MM.1S (cell line): Measurements from ENCODE around the gene SQSTM1.

Source experiments
- DNase-seq: peaks from one replicate; pipeline ENCODE4 v3.0.0-alpha.2; 2015
- H2AFZ ChIP-seq: fragments of 300-600 bp; sonication (generic); 2 replicates; pipeline ENCODE4 v1.6.0; 2016; ENCODE audit warnings: antibody characterized with exemption, low read length
- H3F3A ChIP-seq: fragments of 300-600 bp; sonication (generic); 2 replicates; pipeline ENCODE4 v1.6.1; 2016; ENCODE audit warnings: mild to moderate bottlenecking, antibody characterized with exemption, low read length, moderate library complexity, mixed read lengths; ENCODE audit not compliant: insufficient read depth
- H3K27ac ChIP-seq: fragments of 300-600 bp; sonication (generic); 2 replicates; pipeline ENCODE4 v1.5.1; 2016; ENCODE audit warnings: mild to moderate bottlenecking, low read length
- H3K27me3 ChIP-seq: fragments of 300-600 bp; sonication (generic); replicated peaks from 2 replicates; pipeline ENCODE4 v1.6.0; 2016; ENCODE audit warnings: low read length; ENCODE audit not compliant: insufficient read depth
- H3K36me3 ChIP-seq: fragments of 300-600 bp; sonication (generic); replicated peaks from 2 replicates; pipeline ENCODE4 v1.6.1; 2016; ENCODE audit warnings: mild to moderate bottlenecking, low read length, mixed read lengths; ENCODE audit not compliant: insufficient read depth
- H3K4me1 ChIP-seq: fragments of 300-600 bp; sonication (generic); 2 replicates; pipeline ENCODE4 v1.6.1; 2016; ENCODE audit warnings: low read length, mixed read lengths
- H3K4me2 ChIP-seq: fragments of 300-600 bp; sonication (generic); 2 replicates; pipeline ENCODE4 v1.6.0; 2016; ENCODE audit warnings: low read depth, low read length
- H3K4me3 ChIP-seq: fragments of 300-600 bp; sonication (generic); 2 replicates; pipeline ENCODE4 v1.5.1; 2016; ENCODE audit warnings: low read length, mixed read lengths
- H3K79me2 ChIP-seq: fragments of 300-600 bp; sonication (generic); 2 replicates; pipeline ENCODE4 v1.6.1; 2016; ENCODE audit warnings: mixed run types, low read length, mixed read lengths
- H3K9ac ChIP-seq: fragments of 300-600 bp; sonication (generic); 2 replicates; pipeline ENCODE4 v1.6.1; 2016; ENCODE audit warnings: low read length, mixed read lengths
- H3K9me2 ChIP-seq: fragments of 300-600 bp; sonication (generic); replicated peaks from 2 replicates; pipeline ENCODE4 v1.6.1; 2016; ENCODE audit warnings: mild to moderate bottlenecking, low read length, mixed read lengths; ENCODE audit not compliant: insufficient read depth
- H3K9me3 ChIP-seq: fragments of 300-600 bp; sonication (generic); replicated peaks from 2 replicates; pipeline ENCODE4 v1.6.1; 2016; ENCODE audit warnings: mild to moderate bottlenecking, low read length, mixed read lengths; ENCODE audit not compliant: insufficient read depth
- H4K20me1 ChIP-seq: fragments of 300-600 bp; sonication (generic); 2 replicates; pipeline ENCODE4 v1.6.1; 2016; ENCODE audit warnings: mild to moderate bottlenecking, low read length, moderate library complexity, mixed read lengths; ENCODE audit not compliant: insufficient read depth
- CTCF ChIP-seq: fragments of 300-600 bp; sonication (generic); IDR thresholded peaks from 2 replicates; pipeline ENCODE4 v1.5.1; 2016; ENCODE audit warnings: antibody characterized with exemption, low read length, mixed read lengths
- EZH2 ChIP-seq: fragments of 300-600 bp; sonication (generic); optimal IDR thresholded peaks from 2 replicates; pipeline ENCODE3; 2017; ENCODE audit warnings: low read depth, mild to moderate bottlenecking, antibody characterized with exemption, low read length, mixed read lengths
- EZH2phosphoT487 ChIP-seq: fragments of 300-600 bp; sonication (generic); IDR thresholded peaks from 2 replicates; pipeline ENCODE4 v1.6.1; 2018; ENCODE audit warnings: antibody characterized with exemption, low read length

The SQSTM1 gene

DNA sequence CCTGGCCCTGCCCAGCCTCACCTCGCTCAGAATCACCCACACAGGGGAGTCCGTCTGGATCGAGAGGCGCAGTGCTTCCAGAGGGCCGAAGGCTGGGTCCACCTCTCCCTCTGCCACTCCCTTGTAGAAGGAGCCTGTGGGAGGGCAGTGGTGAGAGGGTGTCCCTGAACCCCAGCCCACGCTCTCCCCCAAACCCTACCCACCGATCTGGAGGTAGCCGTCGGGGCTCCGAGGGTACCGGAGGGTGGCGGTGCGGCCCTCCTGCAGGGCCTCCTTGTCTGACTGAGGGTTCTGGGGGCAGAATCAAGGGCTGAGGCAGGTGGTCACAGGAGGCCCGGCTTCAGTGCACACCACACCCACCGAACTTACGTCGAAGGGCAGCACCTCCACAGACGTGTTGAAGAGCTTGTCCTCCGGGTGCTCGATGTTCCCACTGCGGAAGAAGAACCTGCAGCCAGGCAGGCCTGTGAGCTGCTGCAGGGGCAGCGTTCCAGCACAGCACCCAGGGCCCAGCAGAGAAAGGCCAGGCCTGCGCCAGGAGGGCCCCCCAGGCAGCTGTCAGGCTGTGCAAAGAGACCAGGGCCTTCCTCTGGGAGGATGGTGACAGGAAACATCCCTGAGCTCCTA, 22.4 kb upstream of the SQSTM1 start:
- Histone ChIP-seq H3K4me1 (peaks cover 14% of the 10 kb centered on the region; the same call in 1 of the 2 replicates), H3K27ac (no peak overlapping the region), H2AFZ (no peak overlapping the region), H3K9ac (no peak overlapping the region), H3K4me2 (no peak overlapping the region), H3F3A (peaks cover 29% of the 10 kb centered on the region), H3K27me3 (no peaks in the 10 kb centered on the region), H3K79me2 (peaks cover 36% of the 10 kb centered on the region), H3K9me3 (no peaks in the 10 kb centered on the region), H4K20me1 (no peaks in the 10 kb centered on the region), H3K9me2 (no peaks in the 10 kb centered on the region), H3K4me3 (no peak overlapping the region), H3K36me3 (peaks cover 6% of the 10 kb centered on the region; the same call in 1 of the 2 replicates)
- no peak for DNase-seq
- TF ChIP-seq EZH2phosphoT487 (no peak), EZH2 (no peak), CTCF (no peak)

DNA sequence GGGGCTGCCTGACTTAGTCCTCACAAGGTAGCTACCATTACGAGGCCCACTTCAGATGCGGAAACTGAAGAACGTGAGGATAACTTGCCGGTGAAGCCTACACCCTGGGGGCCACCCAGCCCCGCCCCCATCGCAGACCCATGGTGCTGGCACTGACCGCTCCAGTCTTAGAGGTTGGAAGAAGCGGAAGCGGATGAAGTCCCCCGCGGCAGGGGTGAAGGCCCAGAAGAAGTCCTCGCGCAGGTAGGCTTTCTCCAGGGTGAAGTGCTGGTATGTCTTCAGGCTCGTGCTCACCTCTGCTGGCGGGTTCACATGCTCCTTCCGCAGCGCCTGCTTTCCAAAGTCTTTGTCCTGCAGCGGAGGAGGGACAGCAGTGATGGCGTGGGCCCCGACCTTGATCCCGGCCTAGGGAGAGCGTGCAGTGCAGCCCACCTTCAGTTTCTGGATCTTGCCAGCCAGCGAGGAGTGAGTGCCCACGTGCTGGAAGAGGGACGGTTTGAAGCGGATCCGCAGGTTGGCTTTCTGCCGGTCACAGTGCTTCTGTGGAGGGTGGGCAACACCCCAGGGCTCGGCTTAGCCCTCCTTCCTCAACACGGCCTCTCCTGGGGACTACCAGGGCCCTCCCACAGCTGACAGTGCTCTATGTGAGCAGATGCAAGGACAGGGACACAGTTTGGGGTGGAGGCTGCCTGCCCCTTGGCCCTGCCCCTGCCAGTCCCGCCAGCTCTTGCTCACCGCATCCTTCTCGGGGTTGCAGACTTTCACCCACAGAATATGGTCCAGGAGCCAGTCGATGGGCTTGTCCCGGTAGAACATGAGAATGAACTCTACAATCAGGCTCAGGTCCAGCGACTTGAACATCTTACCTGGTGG, 21.7 kb upstream of the SQSTM1 start:
- Histone ChIP-seq H2AFZ (no peak overlapping the region), H4K20me1 (no peaks in the 10 kb centered on the region), H3K27me3 (no peaks in the 10 kb centered on the region), H3K79me2 (peaks cover 42% of the 10 kb centered on the region), H3K4me3 (no peak overlapping the region), H3K36me3 (peaks cover 6% of the 10 kb centered on the region; the same call in 1 of the 2 replicates), H3F3A (peaks cover 29% of the 10 kb centered on the region), H3K9me3 (no peaks in the 10 kb centered on the region), H3K4me2 (no peak overlapping the region), H3K27ac (no peak overlapping the region), H3K4me1 (peaks cover 14% of the 10 kb centered on the region; the same call in 1 of the 2 replicates), H3K9ac (no peak overlapping the region), H3K9me2 (no peaks in the 10 kb centered on the region)
- no peak for DNase-seq
- TF ChIP-seq EZH2phosphoT487 (no peak), CTCF (no peak), EZH2 (no peak)

- H3K36me3 ChIP-seq: peaks cover 6% of the 10 kb centered on the region; the same call in 1 of the 2 replicates
- no peaks in the 10 kb centered on the region for H3K27me3 ChIP-seq
- H3K27ac ChIP-seq: no peak overlapping the region
- H3K4me3 ChIP-seq: no peak overlapping the region
- H3K79me2 ChIP-seq: peaks cover 43% of the 10 kb centered on the region
- peaks cover 29% of the 10 kb centered on the region for H3F3A ChIP-seq
- H2AFZ ChIP-seq: no peak overlapping the region
- no peaks in the 10 kb centered on the region for H4K20me1 ChIP-seq
- H3K9ac ChIP-seq: no peak overlapping the region
- peaks cover 16% of the 10 kb centered on the region for H3K4me1 ChIP-seq
- TF ChIP-seq EZH2: no peak
- TF ChIP-seq CTCF: no peak
- H3K9me2 ChIP-seq: no peaks in the 10 kb centered on the region
- H3K4me2 ChIP-seq: no peak overlapping the region
- H3K9me3 ChIP-seq: no peaks in the 10 kb centered on the region
- no peak for DNase-seq
These were observed 21.1 kb upstream of the SQSTM1 start for GRCh38 chr5:179799644-179799973.
